PC-3 (cell line): ENCODE data around the gene CLECL1. TPM values are rescaled to one million over a fixed set of nuclear protein-coding genes. Genes with fewer than 3 reads are reported as not detected.

Source experiments
- ATAC-seq: fragments of 200-7000 bp; cut with Tn5 transposase; 2 replicates; pipeline ENCODE4 v1.9.1; 2020; ENCODE audit warnings: mild to moderate bottlenecking, moderate library complexity
- Bru-seq: library from RNA; stranded (reverse); fragments of 400-500 nt; gene quantifications from one replicate; lab custom pipeline; 2021; lab: Mats Ljungman, UMichigan
- BruChase-seq, 2 experiments: library from RNA; stranded (reverse); fragments of 400-500 nt; gene quantifications; one replicate each; lab custom pipeline; 2021; lab: Mats Ljungman, UMichigan
- BruUV-seq: library from RNA; stranded (reverse); fragments of 400-500 nt; replicated peaks from 2 replicates; lab custom pipeline; 2021; lab: Mats Ljungman, UMichigan
- CTCF ChIA-PET: fragments of 300-600 bp; sonication (Branson Sonifier 250); formaldehyde crosslinking; loops from one replicate; lab custom pipeline; 2022; ENCODE audit warnings: antibody characterized with exemption; lab: Charles Lee
- POLR2A ChIA-PET: fragments of 300-600 bp; sonication (Branson Sonifier 250); formaldehyde crosslinking; loops from one replicate; lab custom pipeline; 2022; ENCODE audit warnings: antibody characterized with exemption; ENCODE audit not compliant: unreplicated experiment; lab: Charles Lee
- DNase-seq: peaks from one replicate; pipeline ENCODE4 v3.0.0-alpha.2; 2015
- H2AFZ ChIP-seq: fragments of 300-600 bp; sonication (generic); 2 replicates; pipeline ENCODE4 v1.6.0; 2016; ENCODE audit warnings: antibody characterized with exemption, low read length
- H3F3A ChIP-seq: fragments of 300-600 bp; sonication (generic); one replicate; pipeline ENCODE4 v1.6.0; 2017; ENCODE audit warnings: antibody characterized with exemption, low read length, control low read depth, mild to moderate bottlenecking; ENCODE audit not compliant: unreplicated experiment
- H3K27ac ChIP-seq: fragments of 300-600 bp; sonication (generic); 2 replicates; pipeline ENCODE4 v1.5.1; 2016; ENCODE audit warnings: mild to moderate bottlenecking, low read length
- H3K27me3 ChIP-seq: fragments of 300-600 bp; sonication (generic); 2 replicates; pipeline ENCODE4 v1.6.1; 2016; ENCODE audit warnings: low read length, mixed read lengths
- H3K36me3 ChIP-seq: fragments of 300-600 bp; sonication (generic); 2 replicates; pipeline ENCODE4 v1.6.1; 2016; ENCODE audit warnings: low read depth, mixed run types, low read length, mixed read lengths
- H3K4me1 ChIP-seq: fragments of 300-600 bp; sonication (generic); 2 replicates; pipeline ENCODE4 v1.5.1; 2016; ENCODE audit warnings: low read length; ENCODE audit not compliant: insufficient read depth
- H3K4me2 ChIP-seq: fragments of 300-600 bp; sonication (generic); 2 replicates; pipeline ENCODE4 v1.6.0; 2016; ENCODE audit warnings: low read length
- H3K4me3 ChIP-seq: fragments of 300-600 bp; sonication (generic); 2 replicates; pipeline ENCODE4 v1.5.1; 2016; ENCODE audit warnings: mild to moderate bottlenecking, low read length, mixed read lengths
- H3K79me2 ChIP-seq: fragments of 300-600 bp; sonication (generic); 2 replicates; pipeline ENCODE4 v1.6.1; 2017; ENCODE audit warnings: low read length, mixed read lengths
- H3K9ac ChIP-seq: fragments of 300-600 bp; sonication (generic); 2 replicates; pipeline ENCODE4 v1.6.0; 2016; ENCODE audit warnings: mild to moderate bottlenecking, low read length
- H3K9me2 ChIP-seq: fragments of 300-600 bp; sonication (generic); replicated peaks from 2 replicates; pipeline ENCODE4 v1.6.1; 2016; ENCODE audit warnings: mixed run types, low read length, mixed read lengths
- H3K9me3 ChIP-seq: fragments of 300-600 bp; sonication (generic); 2 replicates; pipeline ENCODE4 v1.6.1; 2016; ENCODE audit warnings: low read length, mixed read lengths
- H4K20me1 ChIP-seq: fragments of 300-600 bp; sonication (generic); 2 replicates; pipeline ENCODE4 v1.6.1; 2016; ENCODE audit warnings: low read length, mixed read lengths
- CTCF ChIP-seq: fragments of 300-600 bp; sonication (generic); conservative IDR thresholded peaks from 2 replicates; pipeline ENCODE4 v1.5.1; 2017; ENCODE audit warnings: antibody characterized with exemption, low read depth, mild to moderate bottlenecking, low read length
- EZH2 ChIP-seq: fragments of 300-600 bp; sonication (generic); IDR thresholded peaks from one replicate; pipeline ENCODE4 v1.6.1; 2017; ENCODE audit warnings: antibody characterized with exemption, mild to moderate bottlenecking, low read length; ENCODE audit not compliant: unreplicated experiment
- EZH2phosphoT487 ChIP-seq: fragments of 300-600 bp; sonication (generic); IDR thresholded peaks from 2 replicates; pipeline ENCODE4 v1.6.1; 2018; ENCODE audit warnings: mild to moderate bottlenecking, antibody characterized with exemption, low read length, borderline replicate concordance
- intact Hi-C: fragments of 100-400 bp; cut with micrococcal nuclease; formaldehyde crosslinking; loops from 2 replicates; pipeline ENCODE4 v1.9.0; 2023
- long read RNA-seq: library from polyadenylated mRNA; unstranded; transcript quantifications from one replicate; pipeline ENCODE4 v2.0.0, GENCODE V29; 2021; ENCODE audit not compliant: unreplicated experiment
- total RNA-seq: library from RNA; depleted of rRNA; stranded (reverse); fragments of >200 nt; gene quantifications from 2 replicates; pipeline ENCODE4 v1.2.3, GENCODE V29; 2014; rRNA removed

Gene CLECL1
- total RNA-seq (not detected in 2 replicates), Bru-seq, nascent RNA (not detected), BruChase-seq, experiment 1, labeled RNA remaining after a 6-hour chase (not detected), BruChase-seq, experiment 2, labeled RNA remaining after a 2-hour chase (not detected)
- long read RNA-seq: 0 reads

- no peaks in the 10 kb centered on the region for H3K27me3 ChIP-seq
- no peaks in the 10 kb centered on the region for H4K20me1 ChIP-seq
- no peak for DNase-seq
- H3K9me3 ChIP-seq: no peaks in the 10 kb centered on the region
- TF ChIP-seq EZH2 (no peak), EZH2phosphoT487 (no peak), CTCF (no peak)
- no TSS peak for BruUV-seq
- ChIA-PET CTCF (interaction anchor here (0.5 to 0.6 kb wide), 2 partner anchors 87 to 457 kb away, joined by 3 to 4 read pairs; no protein-coding TSS in a partner anchor), POLR2A (no interaction called here)
- peak within 1 kb of the TSS; percentile 38; the same call in 1 of the 2 replicates for H2AFZ ChIP-seq
- no peaks in the 10 kb centered on the region for H3F3A ChIP-seq
- H3K4me1 ChIP-seq: no peaks in the 10 kb centered on the region
- H3K4me3 ChIP-seq: no peak within 1 kb of the TSS
- H3K9ac ChIP-seq: no peak within 1 kb of the TSS
- no peak for ATAC-seq
- H3K36me3 ChIP-seq: no peaks in the 10 kb centered on the region
- H3K79me2 ChIP-seq: no peaks in the 10 kb centered on the region
- no peak within 1 kb of the TSS for H3K27ac ChIP-seq
- intact Hi-C loops: no loop called here
- no peaks in the 10 kb centered on the region for H3K9me2 ChIP-seq
- H3K4me2 ChIP-seq: no peak within 1 kb of the TSS
These were observed at the start of gene CLECL1 for GRCh38 chr12:9732921-9733461. CLECL1 (minus strand) TSS chr12:9733097.

- Histone ChIP-seq H3K79me2 (no peaks in the 10 kb centered on the region), H3F3A (no peaks in the 10 kb centered on the region), H2AFZ (no peak overlapping the region), H4K20me1 (no peaks in the 10 kb centered on the region), H3K36me3 (no peaks in the 10 kb centered on the region), H3K27ac (no peak overlapping the region), H3K27me3 (no peaks in the 10 kb centered on the region), H3K9ac (no peak overlapping the region), H3K9me3 (no peaks in the 10 kb centered on the region), H3K4me1 (no peaks in the 10 kb centered on the region), H3K9me2 (no peaks in the 10 kb centered on the region), H3K4me3 (no peak overlapping the region), H3K4me2 (no peak overlapping the region)
- CTCF ChIA-PET: no interaction called here
- ATAC-seq: no peak
- no TSS peak for BruUV-seq
- POLR2A ChIA-PET: no interaction called here
- intact Hi-C loops: no loop called here
- no peak for TF ChIP-seq EZH2
- no peak for TF ChIP-seq EZH2phosphoT487
- no peak for TF ChIP-seq CTCF
- DNase-seq: no peak
These were observed 48.5 kb upstream of the CLECL1 start for GRCh38 chr12:9781360-9781759.

GRCh38 chr12:9779209-9779608 lies 46.3 kb upstream of the CLECL1 start:
- Histone ChIP-seq H3K79me2 (no peaks in the 10 kb centered on the region), H3K36me3 (no peaks in the 10 kb centered on the region), H3K9ac (no peak overlapping the region), H2AFZ (no peak overlapping the region), H4K20me1 (no peaks in the 10 kb centered on the region), H3K27ac (no peak overlapping the region), H3K4me2 (no peak overlapping the region), H3K4me1 (peaks cover 10% of the 10 kb centered on the region; the same call in 1 of the 2 replicates), H3K4me3 (no peak overlapping the region), H3F3A (no peaks in the 10 kb centered on the region), H3K9me3 (no peaks in the 10 kb centered on the region), H3K27me3 (no peaks in the 10 kb centered on the region), H3K9me2 (no peaks in the 10 kb centered on the region)
- no TSS peak for BruUV-seq
- ChIA-PET POLR2A (no interaction called here), CTCF (no interaction called here)
- ATAC-seq (no peak), DNase-seq (no peak)
- intact Hi-C loops: no loop called here
- TF ChIP-seq EZH2phosphoT487: no peak
- no peak for TF ChIP-seq EZH2
- no peak for TF ChIP-seq CTCF
